Measurements from ENCODE around the gene KDR.

DNA sequence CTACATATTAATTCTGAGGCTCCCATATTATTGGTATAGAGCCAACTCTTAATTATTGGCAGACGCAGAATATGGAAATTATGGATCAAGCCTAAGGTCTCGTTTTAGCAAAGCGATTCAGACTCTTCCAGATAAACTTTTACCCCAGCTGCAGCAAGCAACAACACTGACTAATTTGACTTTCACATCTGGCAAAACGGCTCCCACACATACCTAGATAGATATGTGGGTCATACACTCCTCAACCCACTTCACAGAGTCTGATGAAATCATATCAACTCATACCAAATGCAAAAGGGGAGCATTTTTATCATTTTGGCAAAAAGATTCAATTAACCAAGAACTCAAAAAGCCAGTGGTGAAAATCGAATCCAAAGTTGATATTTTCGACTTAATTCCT, 36.3 kb upstream of the KDR start:
- TF ChIP-seq ZBTB7A (IDR thresholded peaks at IDR 0.05; ENCODE audit: borderline replicate concordance, control insufficient read depth, low read depth, low read length) = no peak
- no peak for TF ChIP-seq KDM2B (CRISPR knock-in tag; IDR thresholded peaks at IDR 0.05)
- TF ChIP-seq, protein P1, sequence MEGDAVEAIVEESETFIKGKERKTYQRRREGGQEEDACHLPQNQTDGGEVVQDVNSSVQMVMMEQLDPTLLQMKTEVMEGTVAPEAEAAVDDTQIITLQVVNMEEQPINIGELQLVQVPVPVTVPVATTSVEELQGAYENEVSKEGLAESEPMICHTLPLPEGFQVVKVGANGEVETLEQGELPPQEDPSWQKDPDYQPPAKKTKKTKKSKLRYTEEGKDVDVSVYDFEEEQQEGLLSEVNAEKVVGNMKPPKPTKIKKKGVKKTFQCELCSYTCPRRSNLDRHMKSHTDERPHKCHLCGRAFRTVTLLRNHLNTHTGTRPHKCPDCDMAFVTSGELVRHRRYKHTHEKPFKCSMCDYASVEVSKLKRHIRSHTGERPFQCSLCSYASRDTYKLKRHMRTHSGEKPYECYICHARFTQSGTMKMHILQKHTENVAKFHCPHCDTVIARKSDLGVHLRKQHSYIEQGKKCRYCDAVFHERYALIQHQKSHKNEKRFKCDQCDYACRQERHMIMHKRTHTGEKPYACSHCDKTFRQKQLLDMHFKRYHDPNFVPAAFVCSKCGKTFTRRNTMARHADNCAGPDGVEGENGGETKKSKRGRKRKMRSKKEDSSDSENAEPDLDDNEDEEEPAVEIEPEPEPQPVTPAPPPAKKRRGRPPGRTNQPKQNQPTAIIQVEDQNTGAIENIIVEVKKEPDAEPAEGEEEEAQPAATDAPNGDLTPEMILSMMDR (IDR thresholded peaks at IDR 0.05 in 2 of 3, conservative IDR thresholded peaks at IDR 0.05 in 1 of 3; ENCODE audit: insufficient read depth in 2 of 3, low read depth in 1 of 3, low read length in 3 of 3) = no peak
- no peak for TF ChIP-seq MYC (IDR thresholded peaks at IDR 0.05; ENCODE audit: low read depth, low read length)
- no peak for TF ChIP-seq MYC (CRISPR knock-in tag; IDR thresholded peaks at IDR 0.05; ENCODE audit: borderline replicate concordance, low read depth)
- no peak for TF ChIP-seq BRCA1 (IDR thresholded peaks at IDR 0.05)
- TF ChIP-seq BRCA1 (CRISPR knock-in tag; IDR thresholded peaks at IDR 0.05) = no peak
- TF ChIP-seq, protein P2, sequence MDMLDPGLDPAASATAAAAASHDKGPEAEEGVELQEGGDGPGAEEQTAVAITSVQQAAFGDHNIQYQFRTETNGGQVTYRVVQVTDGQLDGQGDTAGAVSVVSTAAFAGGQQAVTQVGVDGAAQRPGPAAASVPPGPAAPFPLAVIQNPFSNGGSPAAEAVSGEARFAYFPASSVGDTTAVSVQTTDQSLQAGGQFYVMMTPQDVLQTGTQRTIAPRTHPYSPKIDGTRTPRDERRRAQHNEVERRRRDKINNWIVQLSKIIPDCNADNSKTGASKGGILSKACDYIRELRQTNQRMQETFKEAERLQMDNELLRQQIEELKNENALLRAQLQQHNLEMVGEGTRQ (CRISPR knock-in tag; IDR thresholded peaks at IDR 0.05) = no peak
- TF ChIP-seq ZNF24 (IDR thresholded peaks at IDR 0.05) = no peak
- TF ChIP-seq, protein P3, sequence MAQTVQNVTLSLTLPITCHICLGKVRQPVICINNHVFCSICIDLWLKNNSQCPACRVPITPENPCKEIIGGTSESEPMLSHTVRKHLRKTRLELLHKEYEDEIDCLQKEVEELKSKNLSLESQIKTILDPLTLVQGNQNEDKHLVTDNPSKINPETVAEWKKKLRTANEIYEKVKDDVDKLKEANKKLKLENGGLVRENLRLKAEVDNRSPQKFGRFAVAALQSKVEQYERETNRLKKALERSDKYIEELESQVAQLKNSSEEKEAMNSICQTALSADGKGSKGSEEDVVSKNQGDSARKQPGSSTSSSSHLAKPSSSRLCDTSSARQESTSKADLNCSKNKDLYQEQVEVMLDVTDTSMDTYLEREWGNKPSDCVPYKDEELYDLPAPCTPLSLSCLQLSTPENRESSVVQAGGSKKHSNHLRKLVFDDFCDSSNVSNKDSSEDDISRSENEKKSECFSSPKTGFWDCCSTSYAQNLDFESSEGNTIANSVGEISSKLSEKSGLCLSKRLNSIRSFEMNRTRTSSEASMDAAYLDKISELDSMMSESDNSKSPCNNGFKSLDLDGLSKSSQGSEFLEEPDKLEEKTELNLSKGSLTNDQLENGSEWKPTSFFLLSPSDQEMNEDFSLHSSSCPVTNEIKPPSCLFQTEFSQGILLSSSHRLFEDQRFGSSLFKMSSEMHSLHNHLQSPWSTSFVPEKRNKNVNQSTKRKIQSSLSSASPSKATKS (CRISPR knock-in tag; IDR thresholded peaks at IDR 0.05) = no peak
- TF ChIP-seq, protein P4, sequence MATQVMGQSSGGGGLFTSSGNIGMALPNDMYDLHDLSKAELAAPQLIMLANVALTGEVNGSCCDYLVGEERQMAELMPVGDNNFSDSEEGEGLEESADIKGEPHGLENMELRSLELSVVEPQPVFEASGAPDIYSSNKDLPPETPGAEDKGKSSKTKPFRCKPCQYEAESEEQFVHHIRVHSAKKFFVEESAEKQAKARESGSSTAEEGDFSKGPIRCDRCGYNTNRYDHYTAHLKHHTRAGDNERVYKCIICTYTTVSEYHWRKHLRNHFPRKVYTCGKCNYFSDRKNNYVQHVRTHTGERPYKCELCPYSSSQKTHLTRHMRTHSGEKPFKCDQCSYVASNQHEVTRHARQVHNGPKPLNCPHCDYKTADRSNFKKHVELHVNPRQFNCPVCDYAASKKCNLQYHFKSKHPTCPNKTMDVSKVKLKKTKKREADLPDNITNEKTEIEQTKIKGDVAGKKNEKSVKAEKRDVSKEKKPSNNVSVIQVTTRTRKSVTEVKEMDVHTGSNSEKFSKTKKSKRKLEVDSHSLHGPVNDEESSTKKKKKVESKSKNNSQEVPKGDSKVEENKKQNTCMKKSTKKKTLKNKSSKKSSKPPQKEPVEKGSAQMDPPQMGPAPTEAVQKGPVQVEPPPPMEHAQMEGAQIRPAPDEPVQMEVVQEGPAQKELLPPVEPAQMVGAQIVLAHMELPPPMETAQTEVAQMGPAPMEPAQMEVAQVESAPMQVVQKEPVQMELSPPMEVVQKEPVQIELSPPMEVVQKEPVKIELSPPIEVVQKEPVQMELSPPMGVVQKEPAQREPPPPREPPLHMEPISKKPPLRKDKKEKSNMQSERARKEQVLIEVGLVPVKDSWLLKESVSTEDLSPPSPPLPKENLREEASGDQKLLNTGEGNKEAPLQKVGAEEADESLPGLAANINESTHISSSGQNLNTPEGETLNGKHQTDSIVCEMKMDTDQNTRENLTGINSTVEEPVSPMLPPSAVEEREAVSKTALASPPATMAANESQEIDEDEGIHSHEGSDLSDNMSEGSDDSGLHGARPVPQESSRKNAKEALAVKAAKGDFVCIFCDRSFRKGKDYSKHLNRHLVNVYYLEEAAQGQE (IDR thresholded peaks at IDR 0.05; ENCODE audit: borderline replicate concordance) = no peak
- TF ChIP-seq, protein P4 (CRISPR knock-in tag; IDR thresholded peaks at IDR 0.05; ENCODE audit: low read depth) = no peak
- TF ChIP-seq MAFK (IDR thresholded peaks at IDR 0.05; ENCODE audit: low read length) = no peak
